Ovary (tissue), 9 donors: ENCODE measurements around the gene CD8A. TPM values are rescaled to one million over a fixed set of nuclear protein-coding genes. Genes with fewer than 3 reads are reported as not detected.

Source experiments
- DNase-seq, 5 donors: peaks; one replicate each; pipeline ENCODE4 v3.0.0-alpha.2; 2019 to 2020
- H3K27ac ChIP-seq, 2 donors: fragments of 200-600 bp; one replicate each; pipeline versions ENCODE4 v1.5.1 to v1.8.0; 2019 to 2022
- H3K27me3 ChIP-seq: fragments of 200-600 bp; one replicate; pipeline ENCODE4 v1.8.0; 2022
- H3K36me3 ChIP-seq: fragments of 200-600 bp; sonication (generic); one replicate; pipeline ENCODE4 v1.5.1; 2019
- H3K4me1 ChIP-seq: one replicate; pipeline ENCODE4 v1.8.1; 2013; ENCODE audit warnings: mild to moderate bottlenecking, moderate library complexity; ENCODE audit not compliant: insufficient read depth
- H3K4me3 ChIP-seq: fragments of 200-600 bp; sonication (generic); one replicate; pipeline ENCODE4 v1.5.1; 2017
- H3K9me3 ChIP-seq, 2 donors: fragments of 200-600 bp in 1 of 2; sonication (generic) in 1 of 2; one replicate each; pipeline versions ENCODE4 v1.5.1 to v1.8.1; 2013 to 2019; ENCODE audit warnings: mild to moderate bottlenecking in 1 of 2, moderate library complexity in 1 of 2
- EP300 ChIP-seq: sonication (generic); formaldehyde crosslinking; IDR thresholded peaks from one replicate; pipeline ENCODE4 v1.6.1; 2017; ENCODE audit warnings: antibody characterized with exemption
- POLR2A ChIP-seq: fragments of 450-650 bp; IDR thresholded peaks from one replicate; pipeline ENCODE4 v1.6.1; 2017; ENCODE audit warnings: antibody characterized with exemption, mild to moderate bottlenecking, moderate library complexity
- WGBS, 3 donors: extraction: QIAGEN DNeasy Blood & Tissue Kit in 1 of 3; methylation state at CpG; one replicate each; pipeline versions ENCODE4 v1.1.5 to v1.1.7; 2013 to 2017; 5-methylcytosine and 5-hydroxymethylcytosine counted together
- intact Hi-C, 4 donors: fragments of 100-400 bp; cut with DNase I; formaldehyde crosslinking; loops; one replicate each; pipeline versions ENCODE4 v1.11.0 to v1.15.1; 2022 to 2023
- polyA plus RNA-seq, 2 donors: library from polyadenylated mRNA; stranded (reverse); fragments of 200-250 nt in 1 of 2; fragments of 350-450 nt in 1 of 2; fragmentation: Illumina TruSeq in 1 of 2; extraction: RNeasy Lipid Tissue Mini Kit (QIAGEN cat#74804) in 1 of 2; gene quantifications; one replicate each; pipeline ENCODE4 v1.2.3, GENCODE V29; 2013 to 2014
- total RNA-seq, 7 donors: library from RNA; depleted of rRNA in 2 of 7; stranded (reverse); fragments of >200 nt in 2 of 7; fragmentation: NEBNext Ultra II Directional in 3 of 7; extraction: Animal tissue kit (Norgen Biotek cat#: 25700) in 3 of 7; gene quantifications; one replicate each; pipeline versions ENCODE4 v1.1.0 to v1.2.4, GENCODE V29; 2016 to 2023
- TF ChIP-seq, protein P1 (sequence below), 3 donors: fragments of 450-650 bp in 2 of 3; fragments of 200-600 bp in 1 of 3; IDR thresholded peaks; one replicate each; pipeline versions ENCODE4 v1.5.1 to v1.8.0; 2016 to 2022; ENCODE audit warnings: antibody characterized with exemption in 3 of 3, mild to moderate bottlenecking in 1 of 3
- donor health status: DM: no; HTN: no; CAD: no; lungs with moderate emphysema.
- donor health status: DM: no; HTN: no; CAD: no.
- donor health status: Bipolar disorder and iron deficiency.
- donor health status: DM: yes; HTN: yes; CAD: no.
- donor health status: DM: no; HTN: no; CAD: no.
- donor health status: DM: yes; HTN: yes; CAD: no.

Gene CD8A
- total and polyA plus RNA-seq, 9 donors = 0.53 to 10.0 (median 1.1) TPM

DNA sequence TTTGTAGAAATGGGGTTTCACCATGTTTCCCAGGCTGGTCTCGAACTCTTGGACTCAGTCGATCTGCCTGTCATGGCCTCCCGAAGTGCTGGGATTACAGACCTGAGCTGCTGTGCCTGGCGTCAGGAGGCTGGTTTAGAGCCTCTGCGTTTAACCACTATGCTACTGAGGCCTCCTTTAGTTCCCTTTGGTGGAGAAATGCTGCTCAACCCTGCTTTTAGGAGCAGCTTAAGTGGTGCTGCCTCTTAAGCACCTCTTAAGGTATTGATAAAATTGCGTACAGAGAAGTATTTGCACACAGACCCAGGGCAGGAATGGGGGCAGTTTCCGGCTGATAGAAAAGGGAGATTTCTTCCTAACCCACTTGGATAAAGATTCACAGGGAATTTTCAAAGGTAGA lies 8.0 kb downstream of the CD8A start:
- H3K36me3 ChIP-seq = no peaks in the 10 kb centered on the region
- TF ChIP-seq, protein P1, sequence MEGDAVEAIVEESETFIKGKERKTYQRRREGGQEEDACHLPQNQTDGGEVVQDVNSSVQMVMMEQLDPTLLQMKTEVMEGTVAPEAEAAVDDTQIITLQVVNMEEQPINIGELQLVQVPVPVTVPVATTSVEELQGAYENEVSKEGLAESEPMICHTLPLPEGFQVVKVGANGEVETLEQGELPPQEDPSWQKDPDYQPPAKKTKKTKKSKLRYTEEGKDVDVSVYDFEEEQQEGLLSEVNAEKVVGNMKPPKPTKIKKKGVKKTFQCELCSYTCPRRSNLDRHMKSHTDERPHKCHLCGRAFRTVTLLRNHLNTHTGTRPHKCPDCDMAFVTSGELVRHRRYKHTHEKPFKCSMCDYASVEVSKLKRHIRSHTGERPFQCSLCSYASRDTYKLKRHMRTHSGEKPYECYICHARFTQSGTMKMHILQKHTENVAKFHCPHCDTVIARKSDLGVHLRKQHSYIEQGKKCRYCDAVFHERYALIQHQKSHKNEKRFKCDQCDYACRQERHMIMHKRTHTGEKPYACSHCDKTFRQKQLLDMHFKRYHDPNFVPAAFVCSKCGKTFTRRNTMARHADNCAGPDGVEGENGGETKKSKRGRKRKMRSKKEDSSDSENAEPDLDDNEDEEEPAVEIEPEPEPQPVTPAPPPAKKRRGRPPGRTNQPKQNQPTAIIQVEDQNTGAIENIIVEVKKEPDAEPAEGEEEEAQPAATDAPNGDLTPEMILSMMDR (IDR thresholded peaks at IDR 0.05) = no peak
- no peak for TF ChIP-seq EP300
- TF ChIP-seq POLR2A = no peak
- H3K27ac ChIP-seq = no peak overlapping the region
- H3K27me3 ChIP-seq = no peaks in the 10 kb centered on the region
- intact Hi-C loops = no loop called here
- no peak for DNase-seq
- no peaks in the 10 kb centered on the region for H3K9me3 ChIP-seq
- no peaks in the 10 kb centered on the region for H3K4me1 ChIP-seq
- 83 to 86% (median 83%) methylated on average over 7 of the region's 7 CpGs for WGBS, 3 donors
- no peak overlapping the region for H3K4me3 ChIP-seq

DNA sequence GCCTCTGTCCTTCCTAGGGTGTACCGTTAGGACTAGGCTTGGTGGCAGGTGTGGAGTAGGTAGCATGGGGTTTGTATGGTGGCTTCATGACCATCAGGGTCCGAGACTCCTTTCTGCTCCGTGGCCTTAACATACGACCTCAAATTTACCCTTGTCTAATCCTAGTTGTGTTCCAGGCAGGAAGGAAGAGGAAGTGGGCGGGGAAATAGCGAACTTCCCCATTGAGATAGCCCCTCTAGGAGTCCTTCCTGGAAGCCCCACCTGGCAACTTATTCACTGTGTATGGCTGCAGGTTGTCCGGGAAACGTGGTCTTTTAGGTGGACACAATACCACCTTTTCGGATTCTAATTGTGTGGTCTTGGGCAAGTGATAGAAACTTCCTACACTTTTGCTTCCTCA lies 9.3 kb downstream of the CD8A start:
- H3K36me3 ChIP-seq = no peaks in the 10 kb centered on the region
- H3K27me3 ChIP-seq = no peaks in the 10 kb centered on the region
- DNase-seq = no peak
- no peaks in the 10 kb centered on the region for H3K4me1 ChIP-seq
- 80 to 84% (median 83%) methylated on average over 9 of the region's 9 CpGs for WGBS, 3 donors
- no peak overlapping the region for H3K27ac ChIP-seq
- intact Hi-C loops = no loop called here
- no peaks in the 10 kb centered on the region for H3K9me3 ChIP-seq
- H3K4me3 ChIP-seq = no peak overlapping the region
- no peak for TF ChIP-seq POLR2A
- TF ChIP-seq, protein P1 (IDR thresholded peaks at IDR 0.05) = no peak
- TF ChIP-seq EP300 = no peak

DNA sequence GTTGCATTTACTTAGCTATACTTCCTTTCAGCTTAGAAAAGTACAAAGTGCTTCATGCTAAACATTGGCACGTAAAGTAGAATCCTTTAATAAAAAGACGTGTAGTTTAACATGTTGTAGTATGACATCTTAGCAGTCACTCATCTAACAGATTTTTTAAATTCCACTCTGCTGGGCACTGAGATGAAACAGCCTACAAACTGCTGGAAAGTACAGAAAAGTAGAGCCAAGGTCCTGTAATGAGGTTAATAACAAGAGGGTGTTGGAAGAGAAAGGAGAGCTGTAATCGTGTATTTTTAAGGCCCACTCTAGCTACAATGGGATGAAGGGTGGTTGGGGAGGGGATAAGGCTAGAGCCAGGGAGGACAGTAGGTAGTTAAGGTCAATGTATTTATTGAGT lies 10.7 kb downstream of the CD8A start:
- DNase-seq = no peak
- Histone ChIP-seq H3K27ac (no peak overlapping the region), H3K4me1 (no peaks in the 10 kb centered on the region), H3K9me3 (no peaks in the 10 kb centered on the region), H3K4me3 (no peak overlapping the region), H3K36me3 (no peaks in the 10 kb centered on the region), H3K27me3 (no peaks in the 10 kb centered on the region)
- intact Hi-C loops = no loop called here
- TF ChIP-seq EP300 (no peak), POLR2A (no peak)
- TF ChIP-seq, protein P1 (IDR thresholded peaks at IDR 0.05) = no peak
- WGBS, 3 donors = 55 to 64% (median 60%) methylated on average over 3 of the region's 3 CpGs

DNA sequence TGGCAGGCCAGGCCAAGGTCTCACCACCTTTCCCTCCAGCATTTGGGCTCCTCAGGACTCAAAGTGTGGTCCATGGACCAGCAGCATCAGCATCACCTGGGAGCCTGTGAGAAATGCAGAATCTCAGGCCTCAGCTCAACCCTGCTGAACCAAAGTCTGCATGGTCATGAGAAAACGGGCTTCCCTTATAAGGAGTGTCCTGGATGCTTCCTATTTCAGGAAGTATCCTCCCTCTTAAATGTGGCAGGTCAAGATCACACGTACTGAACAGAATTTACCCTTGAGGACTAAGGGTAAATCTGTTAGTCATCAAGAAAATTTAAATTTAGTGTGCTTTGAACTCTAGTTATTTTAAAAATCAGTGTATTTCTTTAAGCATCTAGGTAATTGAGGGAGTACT lies 11.8 kb downstream of the CD8A start:
- TF ChIP-seq EP300 (no peak), POLR2A (no peak)
- TF ChIP-seq, protein P1 (IDR thresholded peaks at IDR 0.05) = no peak
- Histone ChIP-seq H3K36me3 (no peaks in the 10 kb centered on the region), H3K4me3 (no peak overlapping the region), H3K27me3 (no peaks in the 10 kb centered on the region), H3K4me1 (no peaks in the 10 kb centered on the region), H3K27ac (no peak overlapping the region), H3K9me3 (no peaks in the 10 kb centered on the region)
- WGBS, 3 donors = 15 to 26% (median 21%) methylated on average over 2 of the region's 2 CpGs
- DNase-seq = no peak
- intact Hi-C loops = no loop called here

DNA sequence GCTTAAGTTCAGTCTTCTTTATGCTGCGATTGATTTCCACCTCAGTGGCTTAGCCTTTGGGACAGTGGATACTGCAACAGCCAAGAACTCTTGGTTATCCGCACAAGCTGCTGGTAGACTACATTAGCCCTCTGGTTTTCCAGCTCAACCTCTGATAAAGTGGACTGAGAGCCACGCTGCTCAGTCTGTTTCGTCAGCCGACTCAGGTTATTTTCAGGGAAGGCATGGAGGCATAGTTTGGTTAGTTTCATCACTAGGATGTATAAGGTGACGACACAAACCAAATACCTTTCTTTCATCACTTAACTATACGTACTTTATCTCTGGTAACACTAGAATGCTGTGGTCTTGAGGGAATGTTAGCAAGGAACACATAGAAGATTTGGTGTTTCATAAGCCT lies 14.2 kb downstream of the CD8A start:
- Histone ChIP-seq H3K4me1 (no peaks in the 10 kb centered on the region), H3K9me3 (no peaks in the 10 kb centered on the region), H3K27me3 (no peaks in the 10 kb centered on the region), H3K36me3 (no peaks in the 10 kb centered on the region), H3K27ac (no peak overlapping the region), H3K4me3 (no peak overlapping the region)
- WGBS, 3 donors = 93 to 94% (median 94%) methylated on average over 7 of the region's 7 CpGs
- DNase-seq = no peak
- TF ChIP-seq EP300 = no peak
- TF ChIP-seq, protein P1 (IDR thresholded peaks at IDR 0.05) = no peak
- TF ChIP-seq POLR2A = no peak
- intact Hi-C loops = no loop called here
